Heart left ventricle (tissue), 16 donors: ENCODE data around the gene RTL3. TPM values are rescaled to one million over a fixed set of nuclear protein-coding genes. Genes with fewer than 3 reads are reported as not detected.

Source experiments
- ATAC-seq, 4 donors: fragments of 200-7000 bp; cut with Tn5 transposase; one replicate each; pipeline ENCODE4 v1.9.1; 2020 to 2022; ENCODE audit warnings: moderate library complexity in 4 of 4, mild to moderate bottlenecking in 3 of 4, moderate number of reproducible peaks in 1 of 4
- DNase-seq, 5 donors: peaks; one replicate each; pipeline ENCODE4 v3.0.0-alpha.2; 2020
- H3K27ac ChIP-seq, 12 donors: fragments of 200-600 bp; sonication (generic) in 4 of 12; one replicate each; pipeline versions ENCODE4 v1.5.0 to v1.8.0; 2016 to 2022; ENCODE audit warnings: mild to moderate bottlenecking in 2 of 12
- H3K27me3 ChIP-seq, 9 donors: fragments of 200-600 bp; sonication (generic) in 2 of 9; one replicate each; pipeline versions ENCODE4 v1.5.1 to v1.8.0; 2016 to 2022; ENCODE audit warnings: mild to moderate bottlenecking in 3 of 9
- H3K36me3 ChIP-seq, 9 donors: fragments of 200-600 bp; sonication (generic) in 2 of 9; one replicate each; pipeline versions ENCODE4 v1.5.0 to v1.8.0; 2018 to 2022; ENCODE audit warnings: mild to moderate bottlenecking in 2 of 9
- H3K4me1 ChIP-seq, 12 donors: fragments of 200-600 bp; sonication (generic) in 4 of 12; one replicate each; pipeline versions ENCODE4 v1.5.0 to v1.8.0; 2016 to 2022; ENCODE audit warnings: mild to moderate bottlenecking in 3 of 12
- H3K4me3 ChIP-seq, 12 donors: fragments of 200-600 bp; sonication (generic) in 4 of 12; one replicate each; pipeline versions ENCODE4 v1.5.0 to v1.8.0; 2017 to 2022; ENCODE audit warnings: mild to moderate bottlenecking in 9 of 12, moderate library complexity in 4 of 12
- H3K9me3 ChIP-seq, 12 donors: fragments of 200-600 bp; sonication (generic) in 4 of 12; one replicate each; pipeline versions ENCODE4 v1.5.0 to v1.8.0; 2016 to 2022; ENCODE audit warnings: mild to moderate bottlenecking in 1 of 12
- POLR2A ChIP-seq, 2 donors: fragments of 450-650 bp; IDR thresholded peaks; one replicate each; pipeline ENCODE4 v1.6.1; 2017; ENCODE audit warnings: antibody characterized with exemption in 2 of 2, mild to moderate bottlenecking in 2 of 2, moderate library complexity in 2 of 2
- WGBS, 4 donors: extraction: QIAGEN DNeasy Blood & Tissue Kit in 2 of 4; methylation state at CpG; one replicate each; pipeline versions ENCODE4 v1.1.5 to v1.1.7; 2013 to 2018; 5-methylcytosine and 5-hydroxymethylcytosine counted together
- intact Hi-C, 10 donors: fragments of 100-400 bp; cut with DNase I; formaldehyde crosslinking; loops; one replicate each; pipeline versions ENCODE4 v1.11.1 to v1.14.2; 2022
- polyA plus RNA-seq, 2 donors: library from polyadenylated mRNA; stranded (reverse); fragments of 200-250 nt; gene quantifications; one replicate each; pipeline ENCODE4 v1.2.3, GENCODE V29; 2013
- total RNA-seq, 9 donors: library from RNA; depleted of rRNA in 2 of 9; stranded (reverse); fragments of >200 nt in 2 of 9; fragmentation: NEBNext Ultra II Directional in 3 of 9; extraction: Animal tissue kit (Norgen Biotek cat#: 25700) in 3 of 9; gene quantifications; one replicate each; pipeline versions ENCODE4 v1.1.0 to v1.2.4, GENCODE V29; 2016 to 2023
- TF ChIP-seq, protein P1 (sequence below), 12 donors: fragments of 200-600 bp; sonication (generic) in 4 of 12; IDR thresholded peaks; one replicate each; pipeline versions ENCODE4 v1.5.0 to v1.8.0; 2018 to 2022; ENCODE audit warnings: antibody characterized with exemption in 12 of 12, mild to moderate bottlenecking in 5 of 12
- donor health status: ischemic (EF 13 %, LVEDD 7.1; RV severe dilation, severe dysfunction).
- donor health status: healthy with polysubstance abuse.
- donor health status: DM: no; HTN: yes; CAD: no.
- donor health status: DM: no; HTN: no; CAD: no.
- donor health status: ischemic (EF 25% LVEDD 6.9; RV normal size, moderate dysfunction).
- donor health status: ischemic (EF 25% LVEDD 5.7; RV mildly dilated, moderate dysfunction).
- donor health status: healthy.
- donor health status: DM: yes; HTN: yes; CAD: no.
- donor health status: ischemic (EF 35%, LVEDD 5.7; RV mildly dilated, moderate dysfunction).
- donor health status: nonischemic (EF 11% LVEDD 7.7; RV severe dilation, severe dysfunction).
- donor health status: DM: yes; HTN: yes; CAD: no.
- donor health status: PGD.
- donor health status: ischemic (EF 29% LVEDD 5.4; RV normal size, mild dysfunction).
- donor health status: nonischemic (EF 23%, LVEDD 6.1; RV moderate dilation, normal function).

Gene RTL3
- total and polyA plus RNA-seq, 11 donors = 0.09 to 0.63 (median 0.29) TPM; not detected in 4

GRCh38 chrX:78693536-78693935, 34.4 kb upstream of the RTL3 start:
- no peaks in the 10 kb centered on the region for H3K9me3 ChIP-seq
- H3K36me3 ChIP-seq = no peaks in the 10 kb centered on the region
- 55 to 75% (median 65%) methylated on average over 3 of the region's 3 CpGs for WGBS, 4 donors
- ATAC-seq = no peak
- intact Hi-C loops = no loop called here
- H3K4me3 ChIP-seq = no peak overlapping the region
- peak in 2 of 5 donors; percentile 15 to 16 for DNase-seq
- TF ChIP-seq, protein P1, sequence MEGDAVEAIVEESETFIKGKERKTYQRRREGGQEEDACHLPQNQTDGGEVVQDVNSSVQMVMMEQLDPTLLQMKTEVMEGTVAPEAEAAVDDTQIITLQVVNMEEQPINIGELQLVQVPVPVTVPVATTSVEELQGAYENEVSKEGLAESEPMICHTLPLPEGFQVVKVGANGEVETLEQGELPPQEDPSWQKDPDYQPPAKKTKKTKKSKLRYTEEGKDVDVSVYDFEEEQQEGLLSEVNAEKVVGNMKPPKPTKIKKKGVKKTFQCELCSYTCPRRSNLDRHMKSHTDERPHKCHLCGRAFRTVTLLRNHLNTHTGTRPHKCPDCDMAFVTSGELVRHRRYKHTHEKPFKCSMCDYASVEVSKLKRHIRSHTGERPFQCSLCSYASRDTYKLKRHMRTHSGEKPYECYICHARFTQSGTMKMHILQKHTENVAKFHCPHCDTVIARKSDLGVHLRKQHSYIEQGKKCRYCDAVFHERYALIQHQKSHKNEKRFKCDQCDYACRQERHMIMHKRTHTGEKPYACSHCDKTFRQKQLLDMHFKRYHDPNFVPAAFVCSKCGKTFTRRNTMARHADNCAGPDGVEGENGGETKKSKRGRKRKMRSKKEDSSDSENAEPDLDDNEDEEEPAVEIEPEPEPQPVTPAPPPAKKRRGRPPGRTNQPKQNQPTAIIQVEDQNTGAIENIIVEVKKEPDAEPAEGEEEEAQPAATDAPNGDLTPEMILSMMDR (IDR thresholded peaks at IDR 0.05) = no peak
- no peak for TF ChIP-seq POLR2A (IDR thresholded peaks at IDR 0.05)
- H3K27me3 ChIP-seq = no peaks in the 10 kb centered on the region
- H3K27ac ChIP-seq = peak overlapping the region in 5 of 12 donors; percentile 16 to 56 (median 42)
- H3K4me1 ChIP-seq = no peaks in the 10 kb centered on the region

DNA sequence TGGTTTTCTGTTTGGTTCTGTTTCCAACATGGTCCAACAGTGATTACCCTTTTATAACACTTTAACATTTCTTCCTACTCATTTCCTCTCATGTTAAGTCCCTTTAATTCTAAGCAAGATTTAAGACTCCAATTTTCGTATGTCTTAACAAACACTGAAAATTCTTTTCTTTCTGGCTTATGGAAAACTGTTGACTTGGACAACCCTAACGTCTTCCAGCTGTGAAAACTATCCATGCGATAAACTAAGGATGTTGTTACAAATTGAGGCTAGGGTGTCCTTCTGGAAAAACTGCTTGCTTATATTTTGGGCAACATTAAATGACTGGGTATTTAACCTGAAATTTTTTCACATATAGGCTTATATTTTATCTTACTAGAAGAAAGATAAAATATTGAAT, 33.9 kb upstream of the RTL3 start:
- intact Hi-C loops = no loop called here
- no peak overlapping the region for H3K4me3 ChIP-seq
- no peaks in the 10 kb centered on the region for H3K27me3 ChIP-seq
- 56 to 59% (median 57%) methylated on average over 3 of the region's 3 CpGs for WGBS, 4 donors
- no peaks in the 10 kb centered on the region for H3K4me1 ChIP-seq
- H3K27ac ChIP-seq = peak overlapping the region in 5 of 12 donors; percentile 22 to 56 (median 42)
- DNase-seq (no peak), ATAC-seq (no peak)
- H3K36me3 ChIP-seq = no peaks in the 10 kb centered on the region
- TF ChIP-seq POLR2A (IDR thresholded peaks at IDR 0.05) = no peak
- TF ChIP-seq, protein P1 (IDR thresholded peaks at IDR 0.05) = no peak
- no peaks in the 10 kb centered on the region for H3K9me3 ChIP-seq

- Histone ChIP-seq H3K27me3 (no peaks in the 10 kb centered on the region), H3K27ac (no peak overlapping the region), H3K9me3 (no peaks in the 10 kb centered on the region), H3K36me3 (no peaks in the 10 kb centered on the region), H3K4me3 (no peak overlapping the region), H3K4me1 (no peaks in the 10 kb centered on the region)
- TF ChIP-seq, protein P1 (IDR thresholded peaks at IDR 0.05) = no peak
- no peak for TF ChIP-seq POLR2A (IDR thresholded peaks at IDR 0.05)
- ATAC-seq (no peak), DNase-seq (no peak)
- intact Hi-C loops = no loop called here
- 90 to 96% (median 92%) methylated on average over 2 of the region's 2 CpGs for WGBS, 4 donors
Observed at GRCh38 chrX:78687586-78687985, 28.5 kb upstream of the RTL3 start.

GRCh38 chrX:78673246-78673645, 14.1 kb upstream of the RTL3 start:
- no peaks in the 10 kb centered on the region for H3K27me3 ChIP-seq
- TF ChIP-seq, protein P1 (IDR thresholded peaks at IDR 0.05) = no peak
- TF ChIP-seq POLR2A (IDR thresholded peaks at IDR 0.05) = no peak
- no peak overlapping the region for H3K4me3 ChIP-seq
- H3K9me3 ChIP-seq = peaks cover 0 to 8% (median 0%) of the 10 kb centered on the region in 12 donors
- no peaks in the 10 kb centered on the region for H3K4me1 ChIP-seq
- ATAC-seq (no peak), DNase-seq (no peak)
- H3K36me3 ChIP-seq = no peaks in the 10 kb centered on the region
- intact Hi-C loops = no loop called here
- H3K27ac ChIP-seq = no peak overlapping the region
